GM12878 (cell line): ENCODE data around the gene SLC39A8. TPM values are rescaled to one million over a fixed set of nuclear protein-coding genes. Genes with fewer than 3 reads are reported as not detected.

ENCODE experiments used
- ATAC-seq: fragments of 200-7000 bp; cut with Tn5 transposase; 3 replicates; pipeline ENCODE4 v1.9.1; 2020; ENCODE audit warnings: mild to moderate bottlenecking, moderate library complexity
- BruUV-seq: library from RNA; stranded (reverse); fragments of 400-500 nt; replicated peaks from 2 replicates; lab custom pipeline; 2021; lab: Mats Ljungman, UMichigan
- CTCF ChIA-PET: fragments of 300-600 bp; sonication (Branson Sonifier 250); formaldehyde crosslinking; extraction: SDS; loops from one replicate; lab custom pipeline; 2021; ENCODE audit warnings: inconsistent platforms; lab: Yijun Ruan, JAX
- POLR2A ChIA-PET: fragments of 350-600 bp; formaldehyde crosslinking; extraction: SDS; loops from one replicate; lab custom pipeline; 2021; ENCODE audit warnings: inconsistent platforms; lab: Charles Lee
- RAD21 ChIA-PET: fragments of 300-600 bp; sonication (Branson Sonifier 250); formaldehyde crosslinking; loops from one replicate; lab custom pipeline; 2023; ENCODE audit warnings: antibody characterized with exemption; ENCODE audit not compliant: unreplicated experiment; lab: Charles Lee
- SMC1A ChIA-PET: fragments of 300-600 bp; sonication (Branson Sonifier 250); formaldehyde crosslinking; loops from one replicate; lab custom pipeline; 2023; ENCODE audit not compliant: unreplicated experiment, uncharacterized antibody; lab: Charles Lee
- DNase-seq: peaks from one replicate; pipeline ENCODE4 v3.0.0-alpha.2; 2011; ENCODE audit warnings: low read depth, low spot score
- FAIRE-seq: peaks from 3 replicates; lab custom pipeline; 2011; peaks lifted over from hg19 to GRCh38; lab: Jason Lieb, UNC
- H2AFZ ChIP-seq: 2 replicates; pipeline ENCODE4 v1.6.0; 2011; ENCODE audit warnings: low read depth, low read length, control low read depth; ENCODE audit not compliant: control insufficient read depth
- H3K27ac ChIP-seq: 2 replicates; pipeline ENCODE4 v1.5.1; 2011; ENCODE audit warnings: control low read depth; ENCODE audit not compliant: control insufficient read depth, insufficient read depth
- H3K27me3 ChIP-seq, 2 experiments: replicated peaks in 1 of 2; 2 replicates each; pipeline versions ENCODE4 v1.6.0 to v1.6.1; 2011; ENCODE audit warnings: low read length in 1 of 2; ENCODE audit not compliant: control insufficient read depth in 2 of 2, insufficient read depth in 2 of 2
- H3K36me3 ChIP-seq, 2 experiments: 2 replicates each; pipeline ENCODE4 v1.5.1; 2011; ENCODE audit warnings: low read length in 1 of 2; ENCODE audit not compliant: control insufficient read depth in 2 of 2, insufficient read depth in 2 of 2
- H3K4me1 ChIP-seq: 2 replicates; pipeline ENCODE4 v1.6.1; 2011; ENCODE audit warnings: mild to moderate bottlenecking, low read length, moderate library complexity, mixed read lengths; ENCODE audit not compliant: control insufficient read depth, insufficient read depth
- H3K4me2 ChIP-seq: 2 replicates; pipeline ENCODE4 v1.6.0; 2011; ENCODE audit warnings: control low read depth; ENCODE audit not compliant: control insufficient read depth, insufficient read depth
- H3K4me3 ChIP-seq: fragments of 200-600 bp; sonication (generic); 2 replicates; pipeline ENCODE4 v1.5.1; 2016
- H3K79me2 ChIP-seq: 2 replicates; pipeline ENCODE4 v1.6.0; 2011; ENCODE audit warnings: low read length; ENCODE audit not compliant: control insufficient read depth, insufficient read depth
- H3K9ac ChIP-seq: 2 replicates; pipeline ENCODE4 v1.8.0; 2011; ENCODE audit warnings: low read length, control low read depth, mixed read lengths; ENCODE audit not compliant: control insufficient read depth, insufficient read depth
- H3K9me3 ChIP-seq: replicated peaks from 3 replicates; pipeline ENCODE4 v1.5.1; 2011; ENCODE audit warnings: mild to moderate bottlenecking, low read length; ENCODE audit not compliant: control insufficient read depth, insufficient read depth
- H4K20me1 ChIP-seq: 2 replicates; pipeline ENCODE4 v1.6.0; 2011; ENCODE audit not compliant: control insufficient read depth, insufficient read depth
- BACH1 ChIP-seq: fragments of 450-650 bp; IDR thresholded peaks from 2 replicates; pipeline ENCODE4 v1.6.1; 2017; ENCODE audit warnings: mild to moderate bottlenecking, borderline replicate concordance
- BCL11A ChIP-seq: IDR thresholded peaks from 2 replicates; pipeline ENCODE4 v1.6.1; 2011; ENCODE audit warnings: low read depth, low read length
- IRF4 ChIP-seq: IDR thresholded peaks from 2 replicates; pipeline ENCODE4 v1.6.1; 2011; ENCODE audit warnings: low read depth, low read length
- MXI1 ChIP-seq: fragments of 150-350 bp; IDR thresholded peaks from 2 replicates; pipeline ENCODE4 v1.6.1; 2011; ENCODE audit warnings: low read depth, mild to moderate bottlenecking, inconsistent platforms, low read length, improper control_type of control experiment
- NFYB ChIP-seq: IDR thresholded peaks from 2 replicates; pipeline ENCODE4 v1.6.1; 2011; ENCODE audit warnings: low read depth, mild to moderate bottlenecking, low read length, improper control_type of control experiment, moderate library complexity; ENCODE audit not compliant: insufficient read depth
- NR2C2 ChIP-seq: IDR thresholded peaks from 2 replicates; pipeline ENCODE4 v1.6.1; 2011; ENCODE audit warnings: borderline replicate concordance, low read depth; ENCODE audit not compliant: control insufficient read depth, insufficient read length
- NR2F1 ChIP-seq: fragments of 450-650 bp; conservative IDR thresholded peaks from 2 replicates; pipeline ENCODE4 v1.6.1; 2017; ENCODE audit warnings: mild to moderate bottlenecking
- TCF7 ChIP-seq: IDR thresholded peaks from 2 replicates; pipeline ENCODE4 v1.6.1; 2014; ENCODE audit warnings: antibody characterized with exemption, borderline replicate concordance
- ZNF207 ChIP-seq: fragments of 450-650 bp; IDR thresholded peaks from 2 replicates; pipeline ENCODE4 v1.6.1; 2014; ENCODE audit warnings: antibody characterized with exemption, mild to moderate bottlenecking, borderline replicate concordance
- in situ Hi-C: fragments of 300-500 bp; cut with MboI; formaldehyde crosslinking; loops from 9 replicates; pipeline ENCODE4 v1.14.3; 2018; ENCODE audit warnings: mixed read lengths
- intact Hi-C: fragments of 100-400 bp; cut with micrococcal nuclease; formaldehyde crosslinking; loops from one replicate; pipeline ENCODE4 v1.14.2; 2022; ENCODE audit not compliant: unreplicated experiment
- polyA plus RNA-seq, 11 experiments: library from polyadenylated mRNA; depleted of rRNA in 4 of 11; unstranded in 6 of 11; stranded (reverse) in 5 of 11; fragments of >200 nt; fragmentation: Nextera tagmentation in 4 of 11; fragmentation: Illumina TruSeq in 1 of 11; extraction: Ambion mirVana in 4 of 11; extraction: Trizol in 1 of 11; gene quantifications; 1 replicate in 1 of 11; 2 replicates in 10 of 11; pipeline versions ENCODE4 v1.2.1 to v1.2.3, GENCODE V29; 2011 to 2016; ENCODE audit warnings: inconsistent platforms in 2 of 11, missing spikeins in 2 of 11, low read depth in 1 of 11
- total RNA-seq, 4 experiments: library from RNA; depleted of rRNA in 3 of 4; stranded (reverse); fragments of >200 nt in 3 of 4; fragmentation: Illumina TruSeq in 1 of 4; extraction: Trizol in 1 of 4; gene quantifications; 2 replicates each; pipeline versions ENCODE4 v1.2.1 to v1.2.3, GENCODE V29; 2013 to 2021
- TF ChIP-seq, protein P1 (sequence below): IDR thresholded peaks from 2 replicates; pipeline ENCODE4 v1.6.1; 2011; ENCODE audit warnings: borderline replicate concordance, low read depth, mild to moderate bottlenecking, moderate library complexity, low read length; ENCODE audit not compliant: insufficient read depth, poor library complexity, severe bottlenecking
- TF ChIP-seq, protein P2 (sequence below): fragments of 450-650 bp; IDR thresholded peaks from 2 replicates; pipeline ENCODE4 v1.6.1; 2016; ENCODE audit warnings: mild to moderate bottlenecking
- TF ChIP-seq, protein P3 (sequence below): IDR thresholded peaks from 2 replicates; pipeline ENCODE4 v1.6.1; 2011; ENCODE audit warnings: low read depth, mild to moderate bottlenecking, low read length, moderate library complexity, borderline replicate concordance; ENCODE audit errors: extremely low read depth

Gene SLC39A8
- total and polyA plus RNA-seq, 10 of the 15 experiments (the other 5 are each of a cell fraction or from before 2014, with no cell fraction given), result 7.9 to 47.8 (median 32.8) TPM

DNA sequence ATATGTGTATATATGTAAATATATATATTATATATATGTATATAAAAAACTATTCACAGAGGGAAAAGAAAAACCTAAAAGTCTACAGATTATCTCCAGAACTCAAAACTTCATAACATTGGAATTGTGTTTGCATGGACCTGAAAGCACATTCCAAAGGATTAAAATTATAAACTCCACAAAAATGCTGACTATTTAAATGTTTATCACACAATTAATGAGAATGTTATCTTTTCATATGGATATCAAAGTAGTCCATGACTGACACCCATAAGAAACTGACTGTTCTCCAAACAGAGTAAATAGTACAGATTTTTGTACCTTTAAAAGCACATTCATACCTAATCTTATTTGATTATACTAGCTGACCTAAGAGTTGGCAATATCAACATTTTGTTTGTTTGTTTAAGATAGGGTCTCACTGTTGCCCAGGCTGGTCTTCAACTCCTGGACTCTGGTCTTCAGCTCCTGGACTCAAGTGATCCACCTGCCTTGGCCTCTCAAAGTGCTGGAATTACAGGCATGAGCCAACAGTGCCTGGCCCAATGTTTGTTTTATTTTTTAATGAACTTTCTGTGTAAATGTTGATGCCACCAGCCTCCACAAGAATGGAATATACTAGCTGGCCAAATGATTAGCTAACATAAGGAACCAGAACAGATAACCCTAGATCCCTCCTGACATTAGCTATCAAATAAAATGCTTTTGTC is 50.0 kb downstream of the SLC39A8 start:
- ChIA-PET RAD21 (interaction anchor here (0.5 kb wide), 1 partner anchor 522 kb away, joined by 3 read pairs; no protein-coding TSS in a partner anchor), POLR2A (no interaction called here), CTCF (interaction anchor here (0.8 to 1.1 kb wide), 4 partner anchors 14 to 73 kb away, joined by 3 to 4 read pairs (median 4); no protein-coding TSS in a partner anchor), SMC1A (interaction anchor here (0.7 to 1.4 kb wide), 6 partner anchors 9 to 111 kb away, joined by 3 to 4 read pairs (median 3); no protein-coding TSS in a partner anchor)
- no peaks in the 10 kb centered on the region for H4K20me1 ChIP-seq
- FAIRE-seq (no peak), ATAC-seq (no peak), DNase-seq (no peak)
- H3K79me2 ChIP-seq, result no peaks in the 10 kb centered on the region
- no peak overlapping the region for H3K9ac ChIP-seq
- no peak overlapping the region for H3K4me3 ChIP-seq
- TF ChIP-seq MXI1 (no peak), TCF7 (no peak), ZNF207 (no peak), NR2C2 (no peak), BCL11A (no peak), NR2F1 (no peak), IRF4 (no peak), NFYB (no peak), BACH1 (no peak)
- TF ChIP-seq, protein P1, sequence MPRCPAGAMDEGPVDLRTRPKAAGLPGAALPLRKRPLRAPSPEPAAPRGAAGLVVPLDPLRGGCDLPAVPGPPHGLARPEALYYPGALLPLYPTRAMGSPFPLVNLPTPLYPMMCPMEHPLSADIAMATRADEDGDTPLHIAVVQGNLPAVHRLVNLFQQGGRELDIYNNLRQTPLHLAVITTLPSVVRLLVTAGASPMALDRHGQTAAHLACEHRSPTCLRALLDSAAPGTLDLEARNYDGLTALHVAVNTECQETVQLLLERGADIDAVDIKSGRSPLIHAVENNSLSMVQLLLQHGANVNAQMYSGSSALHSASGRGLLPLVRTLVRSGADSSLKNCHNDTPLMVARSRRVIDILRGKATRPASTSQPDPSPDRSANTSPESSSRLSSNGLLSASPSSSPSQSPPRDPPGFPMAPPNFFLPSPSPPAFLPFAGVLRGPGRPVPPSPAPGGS, result no peak
- TF ChIP-seq, protein P2, sequence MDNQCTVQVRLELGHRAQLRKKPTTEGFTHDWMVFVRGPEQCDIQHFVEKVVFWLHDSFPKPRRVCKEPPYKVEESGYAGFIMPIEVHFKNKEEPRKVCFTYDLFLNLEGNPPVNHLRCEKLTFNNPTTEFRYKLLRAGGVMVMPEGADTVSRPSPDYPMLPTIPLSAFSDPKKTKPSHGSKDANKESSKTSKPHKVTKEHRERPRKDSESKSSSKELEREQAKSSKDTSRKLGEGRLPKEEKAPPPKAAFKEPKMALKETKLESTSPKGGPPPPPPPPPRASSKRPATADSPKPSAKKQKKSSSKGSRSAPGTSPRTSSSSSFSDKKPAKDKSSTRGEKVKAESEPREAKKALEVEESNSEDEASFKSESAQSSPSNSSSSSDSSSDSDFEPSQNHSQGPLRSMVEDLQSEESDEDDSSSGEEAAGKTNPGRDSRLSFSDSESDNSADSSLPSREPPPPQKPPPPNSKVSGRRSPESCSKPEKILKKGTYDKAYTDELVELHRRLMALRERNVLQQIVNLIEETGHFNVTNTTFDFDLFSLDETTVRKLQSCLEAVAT, result no peak
- TF ChIP-seq, protein P3, sequence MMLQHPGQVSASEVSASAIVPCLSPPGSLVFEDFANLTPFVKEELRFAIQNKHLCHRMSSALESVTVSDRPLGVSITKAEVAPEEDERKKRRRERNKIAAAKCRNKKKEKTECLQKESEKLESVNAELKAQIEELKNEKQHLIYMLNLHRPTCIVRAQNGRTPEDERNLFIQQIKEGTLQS, result no peak
- no peaks in the 10 kb centered on the region for H3K27me3 ChIP-seq
- peaks cover 0 to 2% of the 10 kb centered on the region in 2 experiments; a peak in 1 of 4 replicates for H3K36me3 ChIP-seq
- in situ Hi-C loops, result no loop called here
- no peak overlapping the region for H2AFZ ChIP-seq
- no peaks in the 10 kb centered on the region for H3K4me1 ChIP-seq
- H3K9me3 ChIP-seq, result no peaks in the 10 kb centered on the region
- BruUV-seq, result no TSS peak
- intact Hi-C loops, result no loop called here
- H3K27ac ChIP-seq, result no peak overlapping the region
- no peak overlapping the region for H3K4me2 ChIP-seq
